ENCODE data around the gene UQCR10. TPM values are rescaled to one million over a fixed set of nuclear protein-coding genes. Genes with fewer than 3 reads are reported as not detected.

Gene UQCR10
- total RNA-seq, 4 donors from 2014 or later = 54.3 to 78.6 (median 64.9) TPM

GRCh38 chr22:29726106-29726505 lies 41.1 kb upstream of the UQCR10 start:
- peaks cover 33% of the 10 kb centered on the region for H3K27me3 ChIP-seq
- TF ChIP-seq POLR2A (IDR thresholded peaks at IDR 0.05) = no peak
- TF ChIP-seq EP300 (IDR thresholded peaks at IDR 0.05) = no peak
- TF ChIP-seq, protein P1, sequence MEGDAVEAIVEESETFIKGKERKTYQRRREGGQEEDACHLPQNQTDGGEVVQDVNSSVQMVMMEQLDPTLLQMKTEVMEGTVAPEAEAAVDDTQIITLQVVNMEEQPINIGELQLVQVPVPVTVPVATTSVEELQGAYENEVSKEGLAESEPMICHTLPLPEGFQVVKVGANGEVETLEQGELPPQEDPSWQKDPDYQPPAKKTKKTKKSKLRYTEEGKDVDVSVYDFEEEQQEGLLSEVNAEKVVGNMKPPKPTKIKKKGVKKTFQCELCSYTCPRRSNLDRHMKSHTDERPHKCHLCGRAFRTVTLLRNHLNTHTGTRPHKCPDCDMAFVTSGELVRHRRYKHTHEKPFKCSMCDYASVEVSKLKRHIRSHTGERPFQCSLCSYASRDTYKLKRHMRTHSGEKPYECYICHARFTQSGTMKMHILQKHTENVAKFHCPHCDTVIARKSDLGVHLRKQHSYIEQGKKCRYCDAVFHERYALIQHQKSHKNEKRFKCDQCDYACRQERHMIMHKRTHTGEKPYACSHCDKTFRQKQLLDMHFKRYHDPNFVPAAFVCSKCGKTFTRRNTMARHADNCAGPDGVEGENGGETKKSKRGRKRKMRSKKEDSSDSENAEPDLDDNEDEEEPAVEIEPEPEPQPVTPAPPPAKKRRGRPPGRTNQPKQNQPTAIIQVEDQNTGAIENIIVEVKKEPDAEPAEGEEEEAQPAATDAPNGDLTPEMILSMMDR (IDR thresholded peaks at IDR 0.05) = no peak
- TF ChIP-seq POLR2AphosphoS5 (IDR thresholded peaks at IDR 0.05) = no peak
- H3K4me3 ChIP-seq = no peak overlapping the region
- H3K9me3 ChIP-seq = no peaks in the 10 kb centered on the region
- WGBS, 2 donors (ENCODE audit: low coverage in 1 of 2) = no CpG with 5 or more reads among the region's 7 CpGs
- ATAC-seq = no peak
- H3K36me3 ChIP-seq = peaks cover 0 to 21% of the 10 kb centered on the region in 2 donors
- H3K27ac ChIP-seq = no peak overlapping the region
- peaks cover 0 to 9% (median 0%) of the 10 kb centered on the region in 3 donors for H3K4me1 ChIP-seq

DNA sequence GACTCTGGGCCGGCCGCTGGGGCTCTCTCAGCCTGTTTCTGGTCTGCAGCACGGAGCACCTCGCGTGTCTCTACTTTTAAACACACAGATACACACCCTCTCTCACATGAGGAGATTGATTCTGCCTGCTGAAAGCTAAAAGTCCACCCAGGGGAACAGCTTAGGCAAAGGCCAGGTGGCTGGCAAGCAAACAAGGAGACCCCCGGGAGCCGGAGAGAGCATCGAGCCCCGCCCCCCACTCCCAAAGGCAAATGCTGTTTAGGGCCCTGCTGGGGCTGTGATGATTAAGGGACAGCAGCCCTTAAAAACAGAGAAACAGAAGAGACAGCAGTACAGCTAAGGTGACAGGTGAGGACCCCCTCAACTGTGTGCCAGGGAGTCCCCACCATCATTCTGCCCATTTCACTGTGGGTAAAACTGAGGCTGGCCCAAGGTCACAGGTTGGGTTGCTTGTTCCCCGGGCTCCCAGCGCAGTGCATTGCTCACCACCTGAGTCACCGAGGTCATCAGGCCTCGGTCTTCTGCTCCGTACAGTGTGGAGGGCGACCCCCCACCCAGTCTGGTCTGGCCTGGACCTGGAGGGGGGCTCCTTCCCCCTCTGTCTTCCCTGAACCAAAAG lies 40.5 kb upstream of the UQCR10 start:
- no peak for ATAC-seq
- no peak overlapping the region for H3K27ac ChIP-seq
- H3K4me1 ChIP-seq = peaks cover 0 to 8% (median 0%) of the 10 kb centered on the region in 3 donors
- no peak overlapping the region for H3K4me3 ChIP-seq
- WGBS, 2 donors (ENCODE audit: low coverage in 1 of 2) = no CpG with 5 or more reads among the region's 15 CpGs
- H3K9me3 ChIP-seq = no peaks in the 10 kb centered on the region
- H3K36me3 ChIP-seq = peaks cover 0 to 25% of the 10 kb centered on the region in 2 donors
- peaks cover 28% of the 10 kb centered on the region for H3K27me3 ChIP-seq
- TF ChIP-seq, protein P1 (IDR thresholded peaks at IDR 0.05) = no peak
- TF ChIP-seq POLR2AphosphoS5 (IDR thresholded peaks at IDR 0.05) = no peak
- no peak for TF ChIP-seq POLR2A (IDR thresholded peaks at IDR 0.05)
- no peak for TF ChIP-seq EP300 (IDR thresholded peaks at IDR 0.05)

DNA sequence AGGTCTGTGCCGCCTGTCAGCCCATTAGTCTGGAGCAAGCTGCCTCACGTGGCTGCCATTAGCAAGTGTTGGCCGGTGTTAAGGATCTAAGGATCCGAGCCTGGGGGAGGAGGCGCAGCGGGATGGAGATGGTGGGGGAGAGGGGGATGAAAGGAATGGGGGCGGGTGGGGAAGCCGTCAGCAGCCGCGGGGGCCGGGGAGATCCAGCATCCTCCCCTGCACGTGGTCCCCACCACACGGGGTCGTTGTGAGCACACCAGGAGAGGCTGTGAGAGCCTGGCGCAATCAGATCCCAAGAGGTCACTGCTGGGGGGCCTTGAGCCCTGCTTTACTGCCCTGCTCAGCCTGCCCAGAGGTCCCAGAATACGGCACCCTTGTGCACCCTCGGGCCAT lies 40.0 kb upstream of the UQCR10 start:
- peak; percentile 27 for ATAC-seq
- no peak overlapping the region for H3K27ac ChIP-seq
- H3K36me3 ChIP-seq = peaks cover 0 to 30% of the 10 kb centered on the region in 2 donors
- H3K4me3 ChIP-seq = no peak overlapping the region
- peaks cover 23% of the 10 kb centered on the region for H3K27me3 ChIP-seq
- WGBS, 2 donors (ENCODE audit: low coverage in 1 of 2) = no CpG with 5 or more reads among the region's 17 CpGs
- H3K9me3 ChIP-seq = no peaks in the 10 kb centered on the region
- TF ChIP-seq, protein P1 (IDR thresholded peaks at IDR 0.05) = peak in 1 of 4 experiments; percentile 50
- TF ChIP-seq EP300 (IDR thresholded peaks at IDR 0.05) = no peak
- peaks cover 0 to 8% (median 0%) of the 10 kb centered on the region in 3 donors for H3K4me1 ChIP-seq

DNA sequence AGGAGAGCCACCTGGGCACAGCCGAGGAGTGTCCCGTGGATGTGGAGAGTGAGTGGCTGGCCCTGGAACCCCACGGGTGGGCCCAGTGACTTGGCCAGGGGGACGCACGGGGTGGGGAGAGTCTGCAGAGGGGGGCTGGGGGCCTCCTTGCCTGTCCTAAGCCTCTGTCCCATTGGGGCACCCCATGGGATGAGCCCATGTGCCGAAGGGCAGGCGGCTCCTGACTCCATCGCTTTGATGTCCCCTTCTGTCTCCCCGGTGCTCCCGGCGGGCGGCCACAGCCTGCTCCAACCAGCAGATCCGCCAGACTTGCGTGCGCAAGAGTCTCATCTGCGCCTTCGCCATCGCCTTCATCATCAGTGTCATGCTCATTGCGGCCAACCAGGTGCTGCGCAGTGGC lies 38.0 kb upstream of the UQCR10 start:
- Histone ChIP-seq H3K9me3 (no peaks in the 10 kb centered on the region), H3K27me3 (peaks cover 9% of the 10 kb centered on the region), H3K4me3 (no peak overlapping the region), H3K27ac (no peak overlapping the region), H3K36me3 (peaks cover 0 to 49% of the 10 kb centered on the region in 2 donors), H3K4me1 (peaks cover 0 to 8% (median 0%) of the 10 kb centered on the region in 3 donors)
- no peak for ATAC-seq
- TF ChIP-seq POLR2A (IDR thresholded peaks at IDR 0.05) (no peak), POLR2AphosphoS5 (IDR thresholded peaks at IDR 0.05) (no peak), EP300 (IDR thresholded peaks at IDR 0.05) (no peak)
- TF ChIP-seq, protein P1 (IDR thresholded peaks at IDR 0.05) = no peak
- whole genome bisulfite sequencing, 2 donors (ENCODE audit: low coverage in 1 of 2) = 80% methylated on average over 1 of the region's 20 CpGs; no CpG with 5 or more reads in 1 of the 2 donors

Measured in gastroesophageal sphincter (tissue), 4 donors.